Neural cell (in vitro differentiated cells): ENCODE measurements around the gene IL1R2. TPM values are rescaled to one million over a fixed set of nuclear protein-coding genes. Genes with fewer than 3 reads are reported as not detected.

Experiments
- H2AFZ ChIP-seq: fragments of 200-600, 300-800 bp; sonication (generic), shearing (Covaris generic); 2 replicates; pipeline ENCODE4 v1.6.0; 2014; ENCODE audit warnings: low read depth, mild to moderate bottlenecking, antibody characterized with exemption, low read length, moderate library complexity
- H3F3A ChIP-seq: fragments of 200-600 bp; shearing (Covaris generic); 2 replicates; pipeline ENCODE4 v1.6.1; 2016; ENCODE audit warnings: mild to moderate bottlenecking, moderate library complexity, mixed read lengths, antibody characterized with exemption, low read length; ENCODE audit not compliant: insufficient read depth, poor library complexity, severe bottlenecking
- H3K27ac ChIP-seq: fragments of 200-600, 300-800 bp; sonication (generic), shearing (Covaris generic); 2 replicates; pipeline ENCODE4 v1.5.1; 2014; ENCODE audit warnings: mild to moderate bottlenecking, low read length, moderate library complexity
- H3K27me3 ChIP-seq: fragments of 300-800, 200-600 bp; sonication (generic), shearing (Covaris generic); 2 replicates; pipeline ENCODE4 v1.6.0; 2014; ENCODE audit warnings: mild to moderate bottlenecking, low read depth, low read length, moderate library complexity; ENCODE audit not compliant: insufficient read depth
- H3K36me3 ChIP-seq: fragments of 300-800, 200-600 bp; sonication (generic), shearing (Covaris generic); 2 replicates; pipeline ENCODE4 v1.5.1; 2014; ENCODE audit warnings: mild to moderate bottlenecking, antibody characterized with exemption, low read length, moderate library complexity; ENCODE audit not compliant: insufficient read depth
- H3K4me2 ChIP-seq: fragments of 300-800, 200-600 bp; sonication (generic), shearing (Covaris generic); 2 replicates; pipeline ENCODE4 v1.6.0; 2014; ENCODE audit warnings: mild to moderate bottlenecking, low read length
- H3K4me3 ChIP-seq: fragments of 300-800, 200-600 bp; sonication (generic), shearing (Covaris generic); 2 replicates; pipeline ENCODE4 v1.5.1; 2014; ENCODE audit warnings: mild to moderate bottlenecking, low read length, moderate library complexity
- H3K79me2 ChIP-seq: fragments of 200-600 bp; shearing (Covaris generic); replicated peaks from 2 replicates; pipeline ENCODE4 v1.6.0; 2014; ENCODE audit warnings: mild to moderate bottlenecking, low read length, moderate library complexity; ENCODE audit not compliant: insufficient read depth
- H3K9ac ChIP-seq: fragments of 300-800, 200-600 bp; sonication (generic), shearing (Covaris generic); 2 replicates; pipeline ENCODE4 v1.6.1; 2016; ENCODE audit warnings: mild to moderate bottlenecking, low read length, mixed read lengths
- H3K9me2 ChIP-seq: fragments of 200-600 bp; shearing (Covaris generic); 2 replicates; pipeline ENCODE4 v1.6.1; 2016; ENCODE audit warnings: mild to moderate bottlenecking, low read length, mixed read lengths; ENCODE audit not compliant: insufficient read depth
- H3K9me3 ChIP-seq: fragments of 200-600, 300-800 bp; sonication (generic), shearing (Covaris generic); 2 replicates; pipeline ENCODE4 v1.6.1; 2016; ENCODE audit warnings: mild to moderate bottlenecking, mixed run types, low read length, moderate library complexity, mixed read lengths
- H4K20me1 ChIP-seq: fragments of 200-600 bp; shearing (Covaris generic); 2 replicates; pipeline ENCODE4 v1.6.1; 2016; ENCODE audit warnings: mild to moderate bottlenecking, mixed run types; ENCODE audit not compliant: insufficient read depth
- CTCF ChIP-seq: fragments of 450-650 bp; IDR thresholded peaks from 2 replicates; pipeline ENCODE4 v1.5.1; 2014; ENCODE audit warnings: antibody characterized with exemption, mild to moderate bottlenecking, moderate library complexity; ENCODE audit not compliant: poor library complexity, severe bottlenecking
- EP300 ChIP-seq: fragments of 450-650 bp; conservative IDR thresholded peaks from 2 replicates; pipeline ENCODE4 v1.6.1; 2014; ENCODE audit warnings: antibody characterized with exemption, mild to moderate bottlenecking, moderate library complexity; ENCODE audit not compliant: poor library complexity, severe bottlenecking
- EZH2 ChIP-seq: fragments of 200-600, 300-800 bp; shearing (Covaris generic), sonication (generic); IDR thresholded peaks from 2 replicates; pipeline ENCODE4 v1.6.1; 2014; ENCODE audit warnings: antibody characterized with exemption, low read length, borderline replicate concordance, mild to moderate bottlenecking; ENCODE audit not compliant: insufficient read depth, poor library complexity, severe bottlenecking
- MXI1 ChIP-seq: fragments of 450-650 bp; conservative IDR thresholded peaks from 2 replicates; pipeline ENCODE4 v1.6.1; 2014; ENCODE audit warnings: antibody characterized with exemption, mild to moderate bottlenecking; ENCODE audit not compliant: poor library complexity, severe bottlenecking
- POLR2AphosphoS5 ChIP-seq: IDR thresholded peaks from 2 replicates; pipeline ENCODE4 v1.6.1; 2012
- RAD21 ChIP-seq: fragments of 450-650 bp; conservative IDR thresholded peaks from 2 replicates; pipeline ENCODE4 v1.6.1; 2014; ENCODE audit warnings: antibody characterized with exemption, mild to moderate bottlenecking, moderate library complexity
- REST ChIP-seq: IDR thresholded peaks from 2 replicates; pipeline ENCODE4 v1.6.1; 2012; ENCODE audit warnings: borderline replicate concordance
- SMC3 ChIP-seq: fragments of 450-650 bp; conservative IDR thresholded peaks from 2 replicates; pipeline ENCODE4 v1.6.1; 2014; ENCODE audit warnings: antibody characterized with exemption, mild to moderate bottlenecking, moderate library complexity; ENCODE audit not compliant: poor library complexity
- TAF1 ChIP-seq: IDR thresholded peaks from 2 replicates; pipeline ENCODE4 v1.6.1; 2012; ENCODE audit warnings: low read depth
- polyA plus RNA-seq: library from polyadenylated mRNA; depleted of rRNA; stranded (reverse); fragments of >200 nt; gene quantifications from 2 replicates; pipeline ENCODE4 v1.2.3, GENCODE V29; 2014

IL1R2 gene
- polyA plus RNA-seq, 1 donor from 2014 or later, result not detected

- Histone ChIP-seq H3K9me3 (no peaks in the 10 kb centered on the region), H3K4me3 (no peak overlapping the region), H3K9me2 (no peaks in the 10 kb centered on the region), H2AFZ (no peak overlapping the region), H3F3A (no peaks in the 10 kb centered on the region), H3K9ac (no peak overlapping the region), H3K27me3 (no peaks in the 10 kb centered on the region), H3K27ac (no peak overlapping the region), H3K79me2 (no peaks in the 10 kb centered on the region), H3K4me2 (no peak overlapping the region), H3K36me3 (no peaks in the 10 kb centered on the region), H4K20me1 (no peaks in the 10 kb centered on the region)
- TF ChIP-seq EZH2 (no peak), CTCF (no peak), TAF1 (no peak), POLR2AphosphoS5 (no peak), MXI1 (no peak), RAD21 (no peak), REST (no peak), SMC3 (no peak), EP300 (no peak)
Observed at GRCh38 chr2:102030855-102031527, 39.2 kb downstream of the IL1R2 start.

- H3F3A ChIP-seq, result no peaks in the 10 kb centered on the region
- H4K20me1 ChIP-seq, result no peaks in the 10 kb centered on the region
- H3K9ac ChIP-seq, result no peak overlapping the region
- no peaks in the 10 kb centered on the region for H3K9me2 ChIP-seq
- no peaks in the 10 kb centered on the region for H3K79me2 ChIP-seq
- no peaks in the 10 kb centered on the region for H3K36me3 ChIP-seq
- no peak overlapping the region for H2AFZ ChIP-seq
- no peak overlapping the region for H3K4me2 ChIP-seq
- H3K27ac ChIP-seq, result no peak overlapping the region
- no peaks in the 10 kb centered on the region for H3K27me3 ChIP-seq
- H3K4me3 ChIP-seq, result no peak overlapping the region
- no peaks in the 10 kb centered on the region for H3K9me3 ChIP-seq
- TF ChIP-seq POLR2AphosphoS5, result no peak
- TF ChIP-seq TAF1, result no peak
- no peak for TF ChIP-seq EP300
Observed at GRCh38 chr2:102032368-102033030, 40.7 kb downstream of the IL1R2 start.
